ENCODE data around the gene PPM1N. TPM values are rescaled to one million over a fixed set of nuclear protein-coding genes. Genes with fewer than 3 reads are reported as not detected.

The PPM1N gene
- total and polyA plus RNA-seq, 2 of the 13 experiments (the other 11 are each of a cell fraction or from before 2014, with no cell fraction given) = 0.31 to 1.8 TPM

DNA sequence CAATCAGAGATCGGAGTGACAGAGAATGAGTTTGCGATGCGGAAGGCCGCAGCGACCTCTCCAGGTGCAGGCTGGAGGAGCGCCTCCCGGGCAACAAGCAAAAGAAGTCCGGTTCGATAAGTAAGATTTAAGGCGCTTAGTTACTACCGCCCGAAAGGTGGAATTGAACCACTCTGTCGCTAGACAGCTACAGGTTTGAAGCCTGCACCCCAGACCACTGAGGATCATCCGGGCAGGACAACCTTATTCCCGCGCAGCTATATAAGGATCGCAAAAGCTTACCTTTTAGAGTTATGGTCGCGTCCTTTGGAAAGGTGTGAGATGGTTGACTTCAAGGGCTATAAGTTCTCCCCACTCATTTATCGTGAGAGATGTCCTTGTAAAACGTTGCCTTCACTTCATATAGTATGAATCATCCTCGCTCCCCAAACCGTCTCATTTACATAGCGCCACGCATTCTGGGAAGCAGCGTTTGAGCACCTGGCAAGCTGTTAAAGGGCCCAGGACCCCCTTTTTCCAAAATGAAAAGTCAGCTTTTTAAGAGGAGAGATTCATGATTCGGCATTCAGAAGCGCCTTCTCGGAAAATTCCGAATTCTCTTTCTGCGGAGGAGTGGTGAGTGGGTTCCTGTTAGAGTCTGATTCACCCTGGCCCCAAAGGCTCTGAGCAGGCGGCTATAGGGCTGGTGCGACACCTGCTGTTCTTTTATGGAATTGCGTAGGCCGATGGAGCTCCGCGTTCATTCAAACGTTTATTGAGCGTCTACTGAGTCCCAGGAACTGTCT is 19.6 kb upstream of the PPM1N start (continued):
- TF ChIP-seq, protein P1, sequence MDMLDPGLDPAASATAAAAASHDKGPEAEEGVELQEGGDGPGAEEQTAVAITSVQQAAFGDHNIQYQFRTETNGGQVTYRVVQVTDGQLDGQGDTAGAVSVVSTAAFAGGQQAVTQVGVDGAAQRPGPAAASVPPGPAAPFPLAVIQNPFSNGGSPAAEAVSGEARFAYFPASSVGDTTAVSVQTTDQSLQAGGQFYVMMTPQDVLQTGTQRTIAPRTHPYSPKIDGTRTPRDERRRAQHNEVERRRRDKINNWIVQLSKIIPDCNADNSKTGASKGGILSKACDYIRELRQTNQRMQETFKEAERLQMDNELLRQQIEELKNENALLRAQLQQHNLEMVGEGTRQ (IDR thresholded peaks at IDR 0.05; ENCODE audit: low read depth, low read length) = no peak
- TF ChIP-seq, protein P1 (CRISPR knock-in tag; IDR thresholded peaks at IDR 0.05; ENCODE audit: borderline replicate concordance) = no peak
- TF ChIP-seq ZNF3 (CRISPR knock-in tag; IDR thresholded peaks at IDR 0.05) = 0 out of 2 replicates have a peak, but pooled peaks have one; percentile 55
- TF ChIP-seq, protein P2, sequence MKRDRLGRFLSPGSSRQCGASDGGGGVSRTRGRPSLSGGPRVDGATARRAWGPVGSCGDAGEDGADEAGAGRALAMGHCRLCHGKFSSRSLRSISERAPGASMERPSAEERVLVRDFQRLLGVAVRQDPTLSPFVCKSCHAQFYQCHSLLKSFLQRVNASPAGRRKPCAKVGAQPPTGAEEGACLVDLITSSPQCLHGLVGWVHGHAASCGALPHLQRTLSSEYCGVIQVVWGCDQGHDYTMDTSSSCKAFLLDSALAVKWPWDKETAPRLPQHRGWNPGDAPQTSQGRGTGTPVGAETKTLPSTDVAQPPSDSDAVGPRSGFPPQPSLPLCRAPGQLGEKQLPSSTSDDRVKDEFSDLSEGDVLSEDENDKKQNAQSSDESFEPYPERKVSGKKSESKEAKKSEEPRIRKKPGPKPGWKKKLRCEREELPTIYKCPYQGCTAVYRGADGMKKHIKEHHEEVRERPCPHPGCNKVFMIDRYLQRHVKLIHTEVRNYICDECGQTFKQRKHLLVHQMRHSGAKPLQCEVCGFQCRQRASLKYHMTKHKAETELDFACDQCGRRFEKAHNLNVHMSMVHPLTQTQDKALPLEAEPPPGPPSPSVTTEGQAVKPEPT (CRISPR knock-in tag; IDR thresholded peaks at IDR 0.05; ENCODE audit: low read depth) = 0 out of 2 replicates have a peak, but pooled peaks have one; percentile 57
- peak in 1 of 2 experiments; percentile 13; a peak in 1 of 4 replicates for TF ChIP-seq EP300 (IDR thresholded peaks at IDR 0.05; ENCODE audit: low read depth in 2 of 2, low read length in 2 of 2)
- no peak for TF ChIP-seq EP300 (CRISPR knock-in tag; IDR thresholded peaks at IDR 0.05; ENCODE audit: borderline replicate concordance)
- peak; percentile 76 for TF ChIP-seq RFXAP (CRISPR knock-in tag; IDR thresholded peaks at IDR 0.05; ENCODE audit: borderline replicate concordance)
- TF ChIP-seq ZNF333 (CRISPR knock-in tag; IDR thresholded peaks at IDR 0.05; ENCODE audit: borderline replicate concordance) = no peak
- no peak for TF ChIP-seq ZNF615 (CRISPR knock-in tag; IDR thresholded peaks at IDR 0.05; ENCODE audit: borderline replicate concordance)
- no peak for TF ChIP-seq GPN1 (CRISPR knock-in tag; IDR thresholded peaks at IDR 0.05; ENCODE audit: borderline replicate concordance)
- peak; percentile 82; the same call in 1 of the 2 replicates for TF ChIP-seq NFIC (IDR thresholded peaks at IDR 0.05; ENCODE audit: low read length)
- TF ChIP-seq ZSCAN31 (CRISPR knock-in tag; IDR thresholded peaks at IDR 0.05; ENCODE audit: low read depth) = peak; percentile 86
- peak; percentile 38 for TF ChIP-seq GABPB1 (CRISPR knock-in tag; IDR thresholded peaks at IDR 0.05)
- TF ChIP-seq, protein P3, sequence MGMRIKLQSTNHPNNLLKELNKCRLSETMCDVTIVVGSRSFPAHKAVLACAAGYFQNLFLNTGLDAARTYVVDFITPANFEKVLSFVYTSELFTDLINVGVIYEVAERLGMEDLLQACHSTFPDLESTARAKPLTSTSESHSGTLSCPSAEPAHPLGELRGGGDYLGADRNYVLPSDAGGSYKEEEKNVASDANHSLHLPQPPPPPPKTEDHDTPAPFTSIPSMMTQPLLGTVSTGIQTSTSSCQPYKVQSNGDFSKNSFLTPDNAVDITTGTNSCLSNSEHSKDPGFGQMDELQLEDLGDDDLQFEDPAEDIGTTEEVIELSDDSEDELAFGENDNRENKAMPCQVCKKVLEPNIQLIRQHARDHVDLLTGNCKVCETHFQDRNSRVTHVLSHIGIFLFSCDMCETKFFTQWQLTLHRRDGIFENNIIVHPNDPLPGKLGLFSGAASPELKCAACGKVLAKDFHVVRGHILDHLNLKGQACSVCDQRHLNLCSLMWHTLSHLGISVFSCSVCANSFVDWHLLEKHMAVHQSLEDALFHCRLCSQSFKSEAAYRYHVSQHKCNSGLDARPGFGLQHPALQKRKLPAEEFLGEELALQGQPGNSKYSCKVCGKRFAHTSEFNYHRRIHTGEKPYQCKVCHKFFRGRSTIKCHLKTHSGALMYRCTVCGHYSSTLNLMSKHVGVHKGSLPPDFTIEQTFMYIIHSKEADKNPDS (CRISPR knock-in tag; IDR thresholded peaks at IDR 0.05) = no peak
- no peak for TF ChIP-seq TP53 (CRISPR knock-in tag; conservative IDR thresholded peaks at IDR 0.05)
- TF ChIP-seq ZNF543 (CRISPR knock-in tag; IDR thresholded peaks at IDR 0.05) = no peak
- TF ChIP-seq RBM39 (IDR thresholded peaks at IDR 0.05; ENCODE audit: low read depth, low read length, poor library complexity, severe bottlenecking) = no peak
- no peak for TF ChIP-seq SOX13 (IDR thresholded peaks at IDR 0.05)
- TF ChIP-seq SOX13 (CRISPR knock-in tag; conservative IDR thresholded peaks at IDR 0.05 in 1 of 2, IDR thresholded peaks at IDR 0.05 in 1 of 2) = peak in 1 of 2 experiments; percentile 25; a peak in 1 of 4 replicates
- TF ChIP-seq PCBP2 (optimal IDR thresholded peaks at IDR 0.05; ENCODE audit: low read depth, low read length, poor library complexity, severe bottlenecking) = no peak
- 0 out of 2 replicates have a peak, but pooled peaks have one; percentile 25 for TF ChIP-seq MEIS2 (CRISPR knock-in tag; IDR thresholded peaks at IDR 0.05)
- no peak for TF ChIP-seq SRSF1 (optimal IDR thresholded peaks at IDR 0.05; ENCODE audit: low read depth, low read length)
- peak; percentile 40; the same call in 1 of the 2 replicates for TF ChIP-seq MIER3 (CRISPR knock-in tag; IDR thresholded peaks at IDR 0.05; ENCODE audit: borderline replicate concordance)
